ENCODE results near the gene QARS1. TPM values are rescaled to one million over a fixed set of nuclear protein-coding genes. Genes with fewer than 3 reads are reported as not detected.

Gene QARS1
- total and polyA plus RNA-seq, 2 of the 13 experiments (the other 11 are each of a cell fraction or from before 2014, with no cell fraction given): 307 to 327 TPM

DNA sequence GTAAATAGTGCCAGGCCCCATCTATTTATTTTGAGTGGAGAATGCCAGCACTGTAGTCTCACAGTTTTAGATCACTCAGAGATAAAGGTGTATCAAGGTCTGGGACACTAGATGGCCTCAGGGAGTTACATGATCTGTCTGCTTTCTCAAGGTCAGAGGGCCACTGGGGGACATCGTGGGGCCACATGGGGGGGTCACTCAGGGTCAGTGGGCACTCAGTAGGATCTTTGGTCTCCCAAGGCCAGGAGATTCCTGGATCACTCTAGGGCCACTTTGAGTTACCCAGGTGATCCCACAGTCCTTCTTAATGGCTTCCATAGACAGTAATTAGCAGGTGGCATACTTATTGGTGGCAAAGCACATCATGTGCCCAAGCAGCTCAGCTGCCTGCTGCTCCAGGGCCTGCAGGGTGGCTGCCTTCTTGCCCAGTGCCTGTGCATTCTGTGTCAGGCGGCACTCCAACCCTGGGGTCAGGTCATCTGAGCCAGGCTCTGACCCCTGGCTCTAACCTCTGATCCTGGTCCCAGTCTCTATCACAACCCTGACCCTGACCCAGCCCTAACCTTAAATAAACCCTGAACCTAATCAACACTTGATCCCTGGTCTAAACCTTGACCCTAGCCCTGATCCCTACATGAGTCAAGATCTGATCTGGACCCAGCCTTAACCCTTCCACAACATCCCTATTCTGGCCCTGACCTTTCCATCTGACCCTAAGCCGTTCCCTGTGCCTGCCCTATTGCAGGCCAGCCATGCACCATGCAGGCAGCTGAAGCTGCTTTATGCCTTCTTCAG, 30.1 kb upstream of the QARS1 start (continued):
- no peak for TF ChIP-seq ZC3H13 (CRISPR knock-in tag; IDR thresholded peaks at IDR 0.05)
- no peak for TF ChIP-seq ZNF550 (CRISPR knock-in tag; IDR thresholded peaks at IDR 0.05; ENCODE audit: borderline replicate concordance)
- no peak for TF ChIP-seq TBP (CRISPR knock-in tag; IDR thresholded peaks at IDR 0.05)
- no peak for TF ChIP-seq RORA (CRISPR knock-in tag; IDR thresholded peaks at IDR 0.05)
- TF ChIP-seq SRSF9 (IDR thresholded peaks at IDR 0.05; ENCODE audit: borderline replicate concordance, insufficient read depth, low read depth, low read length, poor library complexity, severe bottlenecking): no peak
- no peak for TF ChIP-seq TCF12 (IDR thresholded peaks at IDR 0.05)
- TF ChIP-seq TCF12 (CRISPR knock-in tag; IDR thresholded peaks at IDR 0.05): no peak
- no peak for TF ChIP-seq CAMTA2 (CRISPR knock-in tag; IDR thresholded peaks at IDR 0.05; ENCODE audit: borderline replicate concordance)
- TF ChIP-seq, protein P1, sequence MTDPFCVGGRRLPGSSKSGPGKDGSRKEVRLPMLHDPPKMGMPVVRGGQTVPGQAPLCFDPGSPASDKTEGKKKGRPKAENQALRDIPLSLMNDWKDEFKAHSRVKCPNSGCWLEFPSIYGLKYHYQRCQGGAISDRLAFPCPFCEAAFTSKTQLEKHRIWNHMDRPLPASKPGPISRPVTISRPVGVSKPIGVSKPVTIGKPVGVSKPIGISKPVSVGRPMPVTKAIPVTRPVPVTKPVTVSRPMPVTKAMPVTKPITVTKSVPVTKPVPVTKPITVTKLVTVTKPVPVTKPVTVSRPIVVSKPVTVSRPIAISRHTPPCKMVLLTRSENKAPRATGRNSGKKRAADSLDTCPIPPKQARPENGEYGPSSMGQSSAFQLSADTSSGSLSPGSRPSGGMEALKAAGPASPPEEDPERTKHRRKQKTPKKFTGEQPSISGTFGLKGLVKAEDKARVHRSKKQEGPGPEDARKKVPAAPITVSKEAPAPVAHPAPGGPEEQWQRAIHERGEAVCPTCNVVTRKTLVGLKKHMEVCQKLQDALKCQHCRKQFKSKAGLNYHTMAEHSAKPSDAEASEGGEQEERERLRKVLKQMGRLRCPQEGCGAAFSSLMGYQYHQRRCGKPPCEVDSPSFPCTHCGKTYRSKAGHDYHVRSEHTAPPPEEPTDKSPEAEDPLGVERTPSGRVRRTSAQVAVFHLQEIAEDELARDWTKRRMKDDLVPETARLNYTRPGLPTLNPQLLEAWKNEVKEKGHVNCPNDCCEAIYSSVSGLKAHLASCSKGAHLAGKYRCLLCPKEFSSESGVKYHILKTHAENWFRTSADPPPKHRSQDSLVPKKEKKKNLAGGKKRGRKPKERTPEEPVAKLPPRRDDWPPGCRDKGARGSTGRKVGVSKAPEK (CRISPR knock-in tag; IDR thresholded peaks at IDR 0.05; ENCODE audit: borderline replicate concordance): no peak
- TF ChIP-seq NFYC (CRISPR knock-in tag; IDR thresholded peaks at IDR 0.05): no peak
- TF ChIP-seq, protein P2, sequence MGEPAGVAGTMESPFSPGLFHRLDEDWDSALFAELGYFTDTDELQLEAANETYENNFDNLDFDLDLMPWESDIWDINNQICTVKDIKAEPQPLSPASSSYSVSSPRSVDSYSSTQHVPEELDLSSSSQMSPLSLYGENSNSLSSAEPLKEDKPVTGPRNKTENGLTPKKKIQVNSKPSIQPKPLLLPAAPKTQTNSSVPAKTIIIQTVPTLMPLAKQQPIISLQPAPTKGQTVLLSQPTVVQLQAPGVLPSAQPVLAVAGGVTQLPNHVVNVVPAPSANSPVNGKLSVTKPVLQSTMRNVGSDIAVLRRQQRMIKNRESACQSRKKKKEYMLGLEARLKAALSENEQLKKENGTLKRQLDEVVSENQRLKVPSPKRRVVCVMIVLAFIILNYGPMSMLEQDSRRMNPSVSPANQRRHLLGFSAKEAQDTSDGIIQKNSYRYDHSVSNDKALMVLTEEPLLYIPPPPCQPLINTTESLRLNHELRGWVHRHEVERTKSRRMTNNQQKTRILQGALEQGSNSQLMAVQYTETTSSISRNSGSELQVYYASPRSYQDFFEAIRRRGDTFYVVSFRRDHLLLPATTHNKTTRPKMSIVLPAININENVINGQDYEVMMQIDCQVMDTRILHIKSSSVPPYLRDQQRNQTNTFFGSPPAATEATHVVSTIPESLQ (CRISPR knock-in tag; conservative IDR thresholded peaks at IDR 0.05): no peak
- TF ChIP-seq GFI1 (CRISPR knock-in tag; IDR thresholded peaks at IDR 0.05; ENCODE audit: borderline replicate concordance): 0 out of 2 replicates have a peak, but pooled peaks have one; percentile 17
- no peak for TF ChIP-seq RELA (CRISPR knock-in tag; IDR thresholded peaks at IDR 0.05)
- no peak for TF ChIP-seq ZNF142 (CRISPR knock-in tag; IDR thresholded peaks at IDR 0.05)
- TF ChIP-seq, protein P3, sequence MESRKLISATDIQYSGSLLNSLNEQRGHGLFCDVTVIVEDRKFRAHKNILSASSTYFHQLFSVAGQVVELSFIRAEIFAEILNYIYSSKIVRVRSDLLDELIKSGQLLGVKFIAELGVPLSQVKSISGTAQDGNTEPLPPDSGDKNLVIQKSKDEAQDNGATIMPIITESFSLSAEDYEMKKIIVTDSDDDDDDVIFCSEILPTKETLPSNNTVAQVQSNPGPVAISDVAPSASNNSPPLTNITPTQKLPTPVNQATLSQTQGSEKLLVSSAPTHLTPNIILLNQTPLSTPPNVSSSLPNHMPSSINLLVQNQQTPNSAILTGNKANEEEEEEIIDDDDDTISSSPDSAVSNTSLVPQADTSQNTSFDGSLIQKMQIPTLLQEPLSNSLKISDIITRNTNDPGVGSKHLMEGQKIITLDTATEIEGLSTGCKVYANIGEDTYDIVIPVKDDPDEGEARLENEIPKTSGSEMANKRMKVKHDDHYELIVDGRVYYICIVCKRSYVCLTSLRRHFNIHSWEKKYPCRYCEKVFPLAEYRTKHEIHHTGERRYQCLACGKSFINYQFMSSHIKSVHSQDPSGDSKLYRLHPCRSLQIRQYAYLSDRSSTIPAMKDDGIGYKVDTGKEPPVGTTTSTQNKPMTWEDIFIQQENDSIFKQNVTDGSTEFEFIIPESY (CRISPR knock-in tag; IDR thresholded peaks at IDR 0.05): no peak
